WTC11 (cell line): ENCODE measurements around the gene AMOTL1. TPM values are rescaled to one million over a fixed set of nuclear protein-coding genes. Genes with fewer than 3 reads are reported as not detected.

Source experiments
- ATAC-seq: fragments of 200-7000 bp; cut with Tn5 transposase; 2 replicates; pipeline ENCODE4 v1.10.0; 2021; ENCODE audit warnings: mild to moderate bottlenecking, moderate library complexity
- CTCF ChIA-PET: fragments of 300-600 bp; sonication (Branson Sonifier 250); formaldehyde crosslinking; loops from one replicate; lab custom pipeline; 2021; ENCODE audit warnings: antibody characterized with exemption; lab: Charles Lee
- POLR2A ChIA-PET: fragments of 350-600 bp; sonication (Branson Sonifier 250); formaldehyde crosslinking; loops from one replicate; lab custom pipeline; 2021; ENCODE audit warnings: antibody characterized with exemption; lab: Charles Lee
- DNase-seq: peaks from one replicate; pipeline ENCODE4 v3.0.0; 2021; ENCODE audit warnings: low spot score
- H3K27ac Mint-ChIP-seq: 2 replicates; pipeline ENCODE4 v1.8.0; 2021; ENCODE audit warnings: mixed read lengths
- H3K27me3 Mint-ChIP-seq: 2 replicates; pipeline ENCODE4 v1.8.0; 2021; ENCODE audit warnings: low read depth, mild to moderate bottlenecking, moderate library complexity, mixed read lengths
- H3K36me3 Mint-ChIP-seq: 2 replicates; pipeline ENCODE4 v1.8.0; 2021; ENCODE audit warnings: mixed read lengths
- H3K4me1 Mint-ChIP-seq: 2 replicates; pipeline ENCODE4 v1.8.0; 2022; ENCODE audit warnings: mixed read lengths
- H3K4me3 Mint-ChIP-seq: 2 replicates; pipeline ENCODE4 v1.8.0; 2021; ENCODE audit warnings: mild to moderate bottlenecking, moderate library complexity, mixed read lengths
- H3K9me3 Mint-ChIP-seq: 2 replicates; pipeline ENCODE4 v1.8.0; 2021; ENCODE audit warnings: mixed read lengths
- ATF1 ChIP-seq: sonication (generic); formaldehyde crosslinking; IDR thresholded peaks from 2 replicates; pipeline ENCODE4 v1.8.1; 2023; ENCODE audit warnings: mild to moderate bottlenecking, moderate library complexity, missing genetic modification reagents
- ATF2 ChIP-seq: sonication (generic); formaldehyde crosslinking; IDR thresholded peaks from 2 replicates; pipeline ENCODE4 v1.8.1; 2022; ENCODE audit warnings: low read depth, missing genetic modification reagents, borderline replicate concordance
- CDX4 ChIP-seq: fragments of 250-450 bp; sonication (Bioruptor Pico); IDR thresholded peaks from 2 replicates; pipeline ENCODE4 v1.9.0; 2021; ENCODE audit warnings: moderate library complexity, mild to moderate bottlenecking, inconsistent platforms, borderline replicate concordance
- ETV6 ChIP-seq: sonication (generic); formaldehyde crosslinking; IDR thresholded peaks from 2 replicates; pipeline ENCODE4 v1.8.1; 2022; ENCODE audit warnings: mild to moderate bottlenecking, missing genetic modification reagents
- GRHL2 ChIP-seq: fragments of 250-450 bp; sonication (Bioruptor Pico); IDR thresholded peaks from 2 replicates; pipeline ENCODE4 v1.8.0; 2022; ENCODE audit warnings: mild to moderate bottlenecking, moderate library complexity; ENCODE audit not compliant: insufficient replicate concordance, severe bottlenecking
- KAT7 ChIP-seq: sonication (generic); formaldehyde crosslinking; IDR thresholded peaks from 2 replicates; pipeline ENCODE4 v1.8.1; 2023; ENCODE audit warnings: missing genetic modification reagents, mild to moderate bottlenecking, borderline replicate concordance
- MYBL2 ChIP-seq: sonication (generic); formaldehyde crosslinking; IDR thresholded peaks from 2 replicates; pipeline ENCODE4 v1.8.1; 2023; ENCODE audit warnings: mild to moderate bottlenecking, moderate library complexity, missing genetic modification reagents
- OVOL2 ChIP-seq: fragments of 250-450 bp; sonication (Bioruptor Pico); IDR thresholded peaks from 2 replicates; pipeline ENCODE4 v1.9.0; 2021; ENCODE audit warnings: mild to moderate bottlenecking, borderline replicate concordance
- RELA ChIP-seq: sonication (generic); formaldehyde crosslinking; IDR thresholded peaks from 2 replicates; pipeline ENCODE4 v1.8.1; 2022; ENCODE audit warnings: missing genetic modification reagents, mild to moderate bottlenecking, borderline replicate concordance
- SMAD4 ChIP-seq: sonication (generic); formaldehyde crosslinking; IDR thresholded peaks from 2 replicates; pipeline ENCODE4 v1.8.0; 2022; ENCODE audit warnings: mild to moderate bottlenecking, missing genetic modification reagents
- ZBTB43 ChIP-seq: sonication (generic); formaldehyde crosslinking; IDR thresholded peaks from 2 replicates; pipeline ENCODE4 v1.8.1; 2023; ENCODE audit warnings: mild to moderate bottlenecking, missing genetic modification reagents
- ZNF423 ChIP-seq: fragments of 250-450 bp; sonication (Bioruptor Pico); IDR thresholded peaks from 2 replicates; pipeline ENCODE4 v2.1.2; 2022; ENCODE audit warnings: mild to moderate bottlenecking, moderate library complexity
- ZNF532 ChIP-seq: fragments of 250-450 bp; sonication (Bioruptor Pico); IDR thresholded peaks from 2 replicates; pipeline ENCODE4 v1.9.0; 2021; ENCODE audit warnings: mild to moderate bottlenecking, borderline replicate concordance
- total RNA-seq: library from RNA; stranded (reverse); gene quantifications from 3 replicates; pipeline ENCODE4 v1.2.3, GENCODE V29; 2021
- TF ChIP-seq, protein P1 (sequence below): sonication (generic); formaldehyde crosslinking; IDR thresholded peaks from 2 replicates; pipeline ENCODE4 v1.8.0; 2022; ENCODE audit warnings: mild to moderate bottlenecking, missing genetic modification reagents

AMOTL1 gene
- total RNA-seq, 1 experiment from 2014 or later, result 39.8 TPM

- TF ChIP-seq ATF2 (CRISPR knock-in tag) (no peak), ZBTB43 (CRISPR knock-in tag) (no peak), ETV6 (CRISPR knock-in tag) (no peak), OVOL2 (no peak), ATF1 (CRISPR knock-in tag) (no peak), ZNF423 (CRISPR knock-in tag) (no peak)
- TF ChIP-seq, protein P1, sequence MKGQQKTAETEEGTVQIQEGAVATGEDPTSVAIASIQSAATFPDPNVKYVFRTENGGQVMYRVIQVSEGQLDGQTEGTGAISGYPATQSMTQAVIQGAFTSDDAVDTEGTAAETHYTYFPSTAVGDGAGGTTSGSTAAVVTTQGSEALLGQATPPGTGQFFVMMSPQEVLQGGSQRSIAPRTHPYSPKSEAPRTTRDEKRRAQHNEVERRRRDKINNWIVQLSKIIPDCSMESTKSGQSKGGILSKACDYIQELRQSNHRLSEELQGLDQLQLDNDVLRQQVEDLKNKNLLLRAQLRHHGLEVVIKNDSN, result no peak
Observed at GRCh38 chr11:94767291-94767690, 865 bp upstream of the AMOTL1 start (continued).

GRCh38 chr11:94768602-94769541 lies 716 bp downstream of the AMOTL1 start:
- ChIA-PET CTCF (interaction anchor here (0.7 to 2.6 kb wide), 7 partner anchors 12 to 146 kb away, joined by 3 to 12 read pairs (median 3); no protein-coding TSS in a partner anchor), POLR2A (interaction anchor here (0.7 to 1.1 kb wide), 2 partner anchors 15 to 122 kb away, joined by 3 read pairs; no protein-coding TSS in a partner anchor)
- ATAC-seq (peak; percentile 31), DNase-seq (peak; percentile 53)
- TF ChIP-seq ZNF532, result no peak
- 0 out of 2 replicates have a peak, but pooled peaks have one; percentile 44 for TF ChIP-seq KAT7 (CRISPR knock-in tag)
- TF ChIP-seq MYBL2 (CRISPR knock-in tag), result 0 out of 2 replicates have a peak, but pooled peaks have one; percentile 19
- 0 out of 2 replicates have a peak, but pooled peaks have one; percentile 36 for TF ChIP-seq RELA (CRISPR knock-in tag)
- no peak overlapping the region for H3K27ac Mint-ChIP-seq
- no peak overlapping the region; the same call in 1 of the 2 replicates for H3K4me3 Mint-ChIP-seq
- peaks cover 7% of the 10 kb centered on the region for H3K36me3 Mint-ChIP-seq
- H3K9me3 Mint-ChIP-seq, result peaks cover 8% of the 10 kb centered on the region
- peaks cover 50% of the 10 kb centered on the region for H3K4me1 Mint-ChIP-seq
- H3K27me3 Mint-ChIP-seq, result peaks cover 18% of the 10 kb centered on the region

DNA sequence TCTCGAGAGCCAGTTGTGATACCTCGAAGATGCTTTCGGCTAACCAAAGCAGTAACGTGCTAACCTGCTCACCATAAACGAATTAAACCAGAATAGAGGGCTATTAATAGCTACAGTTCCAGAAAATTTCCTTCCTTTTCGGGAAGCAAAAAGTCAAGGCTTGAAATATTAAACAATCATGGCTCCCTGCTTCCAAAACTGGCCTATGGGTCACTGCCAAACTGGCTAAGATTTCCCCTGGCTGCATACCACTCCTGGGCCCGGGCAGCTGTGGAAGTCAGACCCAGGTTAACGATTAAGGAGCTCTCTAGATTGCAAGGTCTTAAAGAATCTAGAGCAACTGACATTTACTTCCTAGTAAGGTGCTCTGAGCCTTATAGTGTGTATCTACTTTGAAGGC lies 1.7 kb downstream of the AMOTL1 start:
- DNase-seq, result no peak
- TF ChIP-seq, protein P1, result no peak
- no peak for TF ChIP-seq CDX4 (CRISPR knock-in tag)
- no peak for TF ChIP-seq SMAD4 (CRISPR knock-in tag)
- no peak for TF ChIP-seq ATF2 (CRISPR knock-in tag)
- TF ChIP-seq GRHL2 (CRISPR knock-in tag), result no peak

More for the DNA sequence above, 1.7 kb downstream of the AMOTL1 start:
- H3K4me3 Mint-ChIP-seq, result no peak overlapping the region; the same call in 1 of the 2 replicates
- peaks cover 49% of the 10 kb centered on the region for H3K4me1 Mint-ChIP-seq
- peaks cover 7% of the 10 kb centered on the region for H3K36me3 Mint-ChIP-seq
- H3K27ac Mint-ChIP-seq, result no peak overlapping the region
- H3K27me3 Mint-ChIP-seq, result peaks cover 18% of the 10 kb centered on the region
- H3K9me3 Mint-ChIP-seq, result peaks cover 8% of the 10 kb centered on the region
- CTCF ChIA-PET, result interaction anchor here (1.4 to 2.6 kb wide), 3 partner anchors 17 to 147 kb away, joined by 3 to 12 read pairs (median 11); no protein-coding TSS in a partner anchor
- no peak for ATAC-seq
- POLR2A ChIA-PET, result no interaction called here
